RKO (cell line): ENCODE results near the gene FYN.

Experiments
- DNase-seq: peaks from one replicate; pipeline ENCODE4 v3.0.0-alpha.2; 2016; ENCODE audit warnings: low spot score

The FYN gene

DNA sequence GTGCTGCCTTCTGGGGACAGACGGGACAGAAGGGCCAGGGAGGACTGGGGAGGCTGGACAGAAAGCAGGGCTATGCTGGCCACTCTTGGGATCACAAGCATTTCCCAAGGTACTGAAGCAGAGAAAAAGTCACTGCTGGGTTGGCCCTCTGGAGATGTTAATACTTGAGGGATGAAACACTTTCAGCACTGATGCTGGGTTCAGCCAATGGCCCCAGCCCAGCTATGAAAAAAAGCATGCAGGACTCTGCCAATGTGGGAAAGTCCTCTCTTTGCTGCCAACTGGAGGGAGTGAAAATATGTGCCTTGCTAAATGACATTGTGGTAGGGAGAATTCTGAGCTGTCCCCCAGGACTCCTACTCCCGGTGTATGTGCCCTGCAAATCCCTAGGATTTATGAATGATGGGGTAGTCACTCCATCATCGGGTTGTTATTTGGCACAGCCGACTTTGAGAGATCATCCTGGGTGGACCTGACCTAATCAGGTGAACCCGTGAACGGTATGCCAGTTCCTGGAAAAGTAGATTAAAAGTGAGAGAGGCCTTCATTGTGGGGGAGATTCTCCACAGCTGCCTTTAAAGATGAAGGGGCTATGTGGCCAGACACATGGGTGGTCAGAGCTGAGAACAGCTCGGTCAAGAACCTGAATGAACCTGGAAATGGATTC lies 147.7 kb downstream of the FYN start:
- no peak for DNase-seq

DNA sequence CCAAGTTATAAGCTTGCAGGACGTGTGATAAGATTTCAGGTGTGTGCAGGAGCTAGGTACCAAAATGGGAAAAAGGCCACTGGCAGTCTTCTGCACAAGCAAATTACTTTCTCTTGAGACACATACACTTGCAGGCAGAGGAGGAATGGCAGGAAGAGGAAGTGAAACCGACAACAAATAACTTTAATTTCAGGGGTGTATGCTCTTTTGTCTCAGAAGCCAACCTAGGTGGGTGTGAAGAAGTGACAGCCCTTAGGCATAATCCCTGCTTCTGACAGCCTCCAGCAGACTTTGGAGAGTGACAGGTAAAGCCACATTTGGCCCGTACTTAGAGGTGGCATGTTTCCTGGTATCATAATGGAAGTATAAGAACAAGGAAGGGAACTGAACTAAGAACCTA lies 148.7 kb downstream of the FYN start:
- DNase-seq, result no peak

DNA sequence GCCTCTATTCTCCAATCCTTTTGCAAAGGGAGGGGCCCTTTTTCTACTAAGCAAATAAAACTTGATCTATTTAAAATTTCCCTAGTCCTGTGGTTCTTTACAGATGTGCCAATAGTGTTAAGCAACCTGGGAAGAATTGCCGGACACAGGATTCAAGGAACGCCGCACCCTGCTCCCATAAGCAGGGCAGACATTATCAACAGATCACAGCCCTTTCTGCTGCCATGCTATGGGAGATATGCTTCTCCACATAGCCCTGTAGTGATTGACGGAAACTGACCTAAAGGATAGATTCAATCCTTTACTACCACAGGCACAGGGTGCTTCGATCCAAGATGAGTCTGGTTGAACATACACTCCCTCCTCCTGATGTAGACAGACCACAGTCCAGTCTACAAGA lies 149.2 kb downstream of the FYN start:
- no peak for DNase-seq

DNA sequence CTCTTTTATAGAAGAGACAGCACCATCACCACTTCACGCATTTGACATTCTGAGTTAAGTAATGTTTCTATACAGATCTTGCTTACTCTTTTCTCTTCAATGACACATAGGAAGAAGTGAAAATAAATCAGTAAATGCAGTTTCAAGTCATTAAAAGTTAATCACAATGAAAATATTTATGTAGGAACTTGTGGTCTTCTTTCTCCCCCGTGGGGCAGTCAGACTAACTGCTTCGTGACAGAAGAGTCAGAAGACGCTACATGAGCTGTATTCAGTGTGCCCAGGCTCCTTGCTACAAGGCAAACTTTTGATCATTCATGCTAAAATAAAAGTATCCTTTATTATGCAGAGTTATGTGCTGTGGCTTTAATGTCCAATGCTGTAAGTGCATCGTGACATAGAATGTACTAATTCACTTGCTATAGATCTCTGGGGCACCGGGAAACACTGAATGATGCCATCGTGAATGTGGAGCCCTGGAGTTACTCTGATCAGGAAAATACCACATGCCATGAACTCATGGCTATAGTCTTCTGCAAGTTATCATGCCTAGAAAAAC lies 149.8 kb downstream of the FYN start:
- DNase-seq, result no peak

DNA sequence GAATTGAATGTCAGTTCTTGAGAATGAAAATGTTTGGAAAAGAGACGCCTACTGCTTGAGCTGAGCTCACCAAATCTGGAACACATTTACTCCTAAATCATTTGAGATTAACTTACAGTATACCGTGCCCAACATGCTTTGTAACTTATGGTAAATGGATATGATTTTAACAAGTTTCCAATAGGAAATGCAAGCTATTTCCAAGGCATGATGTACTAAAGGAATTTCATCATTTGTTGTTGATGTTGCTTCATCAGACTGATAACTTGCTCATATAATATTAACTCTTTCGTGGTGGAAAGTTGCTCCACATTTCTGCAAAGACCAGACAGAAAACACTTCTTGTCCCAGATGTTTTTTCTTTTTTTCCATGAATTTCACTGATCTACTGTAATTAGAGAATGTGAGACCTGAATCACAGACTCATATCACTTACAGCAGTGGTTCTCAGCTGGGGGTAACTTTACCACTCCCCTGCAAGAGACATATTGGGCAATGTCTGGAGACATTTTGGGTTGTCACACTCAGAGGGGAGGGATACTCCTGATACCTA lies 151.0 kb downstream of the FYN start:
- DNase-seq, result no peak

DNA sequence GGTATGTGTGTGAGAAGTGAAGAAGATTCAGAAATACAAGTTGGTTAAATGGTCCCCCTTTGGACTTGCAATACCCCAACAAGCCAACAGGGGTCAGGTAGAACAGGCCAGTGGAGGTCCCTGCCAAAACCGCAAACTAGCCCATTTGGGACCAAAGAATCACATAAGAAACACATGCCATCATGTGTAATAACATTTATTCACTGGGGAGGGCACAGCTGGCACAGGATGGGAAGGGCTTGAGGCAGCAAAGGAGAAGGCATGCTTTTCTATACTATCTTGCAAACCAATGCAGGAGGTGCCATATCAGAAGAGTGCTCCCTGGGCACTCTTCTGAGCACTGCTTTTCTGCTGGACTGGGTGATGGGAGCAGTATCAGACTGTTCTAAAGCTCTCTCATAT lies 151.5 kb downstream of the FYN start:
- DNase-seq, result no peak

DNA sequence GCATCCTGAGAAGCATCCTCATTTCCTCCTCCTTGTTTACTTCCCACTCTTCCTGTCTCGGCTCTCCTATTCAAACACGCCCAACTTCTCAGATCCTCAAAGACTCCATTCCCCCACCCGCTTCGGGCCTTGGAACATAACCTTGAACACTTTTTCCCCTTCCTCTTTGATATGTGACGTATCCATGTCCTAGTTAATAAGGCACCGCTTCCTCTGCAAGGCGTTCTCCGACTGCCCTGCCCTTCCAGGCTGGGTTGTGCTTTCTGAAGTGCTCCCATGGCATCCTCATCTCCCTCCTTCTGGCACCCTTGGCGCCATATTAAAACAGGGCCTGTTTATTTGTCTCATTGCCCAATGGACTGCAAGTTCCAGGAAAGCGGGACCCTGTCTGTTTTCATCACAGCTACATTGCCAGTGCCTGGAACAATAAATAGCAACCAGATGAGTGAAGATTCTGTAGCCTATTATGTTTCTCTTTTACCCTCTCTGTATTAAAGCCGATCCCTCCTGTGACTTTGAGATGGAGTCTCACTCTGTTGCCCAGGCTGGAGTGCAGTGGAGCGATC lies 152.2 kb downstream of the FYN start:
- DNase-seq, result no peak

DNA sequence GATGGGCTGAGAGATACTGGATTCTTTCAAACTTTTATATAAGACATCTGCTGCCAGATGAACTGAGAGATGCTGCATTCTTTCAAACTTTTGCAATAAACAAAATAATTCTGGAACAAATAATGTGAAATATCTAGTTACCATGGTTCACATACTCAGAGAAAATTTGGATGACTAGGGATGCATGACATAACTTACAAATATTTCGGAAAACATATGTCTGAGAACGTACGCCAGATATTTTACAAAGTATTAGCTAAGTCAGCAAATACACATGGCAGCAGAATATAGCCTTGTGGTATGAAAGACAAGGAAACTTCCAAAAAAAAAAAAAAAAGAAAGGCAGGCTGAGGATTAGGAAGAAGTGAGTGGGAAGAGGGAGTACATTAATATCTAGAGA lies 154.3 kb downstream of the FYN start:
- DNase-seq, result no peak

DNA sequence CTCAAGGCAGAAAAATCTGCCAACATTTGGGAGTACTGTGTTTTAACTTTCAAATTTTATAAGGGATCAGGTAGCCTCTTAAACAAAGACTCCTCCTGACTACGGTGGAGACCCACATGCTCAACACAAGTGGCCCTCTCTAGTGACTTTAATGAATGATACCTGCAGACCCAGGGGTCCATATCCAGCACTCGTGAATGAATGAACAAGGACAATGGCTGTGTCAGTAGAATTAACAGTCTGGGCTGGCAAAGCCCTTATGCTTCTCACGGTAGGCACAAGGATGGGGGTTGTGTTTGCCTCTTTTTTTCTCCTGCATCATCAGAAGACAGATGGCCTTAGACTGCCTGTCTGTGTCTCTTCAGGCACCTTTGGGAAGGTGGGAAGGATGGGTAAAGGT lies 154.9 kb downstream of the FYN start:
- no peak for DNase-seq

DNA sequence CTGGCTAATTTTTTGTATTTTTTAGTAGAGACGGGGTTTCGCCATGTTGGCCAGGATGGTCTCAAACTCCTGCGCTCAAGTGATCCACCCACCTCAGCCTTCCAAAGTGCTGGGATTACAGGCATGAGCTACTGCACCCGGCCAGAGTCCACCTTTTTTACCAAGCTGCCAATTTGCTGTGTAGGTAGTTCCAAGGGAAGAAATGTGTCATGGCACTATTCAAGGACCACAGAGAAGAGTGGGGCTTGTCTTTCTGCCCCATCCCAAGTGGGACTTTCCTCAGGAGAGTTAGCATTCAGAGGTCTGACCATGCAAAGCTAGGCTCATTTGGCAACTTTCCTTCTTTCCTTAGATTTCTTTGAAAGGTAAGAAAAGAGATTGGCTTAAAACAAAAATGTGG lies 155.6 kb downstream of the FYN start:
- no peak for DNase-seq

DNA sequence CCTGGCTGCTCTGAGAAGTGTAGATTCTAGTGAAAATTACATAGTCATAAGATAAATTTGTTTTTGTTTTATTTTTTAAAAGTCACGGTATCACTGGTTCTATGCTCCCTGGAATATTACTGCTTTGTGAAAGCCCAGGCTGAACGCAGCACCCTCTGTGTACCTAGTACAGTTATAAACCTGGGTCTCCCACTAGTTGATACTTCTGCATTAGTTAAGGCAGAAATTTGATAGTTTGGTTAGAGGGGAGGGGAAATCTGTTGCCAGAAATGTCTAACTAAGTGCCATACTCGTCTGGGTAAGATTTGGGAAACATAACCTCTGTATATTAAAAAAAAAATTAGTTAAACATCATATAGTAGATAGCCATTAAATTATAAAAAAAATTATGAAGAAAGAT lies 156.9 kb downstream of the FYN start:
- no peak for DNase-seq

DNA sequence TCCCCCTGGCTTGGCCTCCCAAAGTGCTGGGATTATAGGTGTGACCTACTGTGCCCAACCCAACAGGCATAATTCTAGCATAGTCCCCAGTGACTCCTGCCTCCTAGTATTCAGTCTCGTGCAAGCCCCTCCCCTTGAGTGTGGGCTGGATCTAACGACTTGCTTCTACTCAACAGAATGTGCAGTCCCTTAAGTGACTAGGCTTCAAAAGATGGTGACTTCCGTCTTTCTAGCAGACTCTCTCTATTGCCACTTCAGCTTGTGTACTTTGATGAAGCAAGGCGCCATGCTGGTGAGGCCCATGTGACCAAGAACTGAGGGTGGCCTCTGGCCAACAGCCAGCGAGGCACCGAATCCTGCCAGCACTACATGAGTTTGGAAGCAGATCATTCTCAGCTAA lies 157.9 kb downstream of the FYN start:
- DNase-seq, result no peak

DNA sequence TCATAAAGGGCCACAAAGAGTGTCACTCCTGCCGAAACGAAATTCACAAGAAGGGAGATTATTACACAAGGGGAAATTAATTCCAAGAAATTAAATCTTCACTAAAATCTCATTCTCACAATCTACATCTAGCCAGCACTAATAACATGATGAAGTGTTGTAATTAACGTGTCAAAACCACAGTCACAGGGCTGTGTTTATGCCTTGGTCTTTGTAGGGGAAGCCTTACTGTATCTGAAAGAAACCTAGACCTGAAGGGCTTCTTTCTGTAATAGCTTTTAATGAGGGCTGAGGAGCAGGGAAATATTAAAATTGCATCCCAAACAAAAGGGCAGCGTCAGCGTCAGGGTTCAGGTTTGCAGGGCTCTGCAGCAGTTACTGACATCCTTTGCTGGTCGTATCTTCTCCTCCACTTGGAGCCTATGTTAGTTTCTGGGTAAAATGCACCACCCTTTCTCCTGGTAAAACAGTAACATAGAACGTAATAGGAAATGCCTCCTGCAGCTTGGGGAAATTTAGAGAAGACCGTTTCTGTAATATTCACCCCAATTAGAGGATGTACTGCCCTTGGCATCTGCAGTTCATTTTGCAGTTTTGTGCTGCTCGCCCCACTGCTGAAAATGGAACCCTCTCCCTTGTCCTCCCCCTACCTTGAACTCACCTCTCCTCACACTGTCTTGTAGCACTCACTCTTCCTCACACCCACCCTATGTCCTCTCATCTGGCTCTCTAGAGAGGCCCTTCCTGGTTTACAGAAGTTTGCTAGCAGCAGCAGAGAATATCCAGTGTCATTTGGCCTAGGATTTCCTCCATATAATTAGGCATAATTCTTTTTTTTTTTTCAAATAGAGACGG lies 158.6 kb downstream of the FYN start:
- no peak for DNase-seq

DNA sequence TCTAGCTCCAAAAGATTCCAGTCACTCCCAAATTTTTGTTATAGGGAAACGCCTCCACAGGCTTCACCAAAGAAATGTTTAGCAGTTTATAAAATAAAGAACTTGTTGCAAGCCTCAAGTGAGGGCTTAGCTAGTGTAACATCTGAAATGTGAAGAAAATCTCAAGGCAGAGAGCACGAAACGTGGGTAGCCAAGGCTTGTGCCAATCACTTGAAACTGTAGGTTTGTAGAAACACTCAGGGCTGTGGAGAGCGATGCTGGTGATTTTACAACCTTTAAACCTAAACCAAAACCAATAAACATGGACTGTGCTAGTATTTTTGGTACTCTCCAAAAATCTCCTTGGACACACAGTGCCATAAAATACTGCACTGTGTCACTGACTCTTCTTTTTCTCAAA lies 159.4 kb downstream of the FYN start:
- no peak for DNase-seq

DNA sequence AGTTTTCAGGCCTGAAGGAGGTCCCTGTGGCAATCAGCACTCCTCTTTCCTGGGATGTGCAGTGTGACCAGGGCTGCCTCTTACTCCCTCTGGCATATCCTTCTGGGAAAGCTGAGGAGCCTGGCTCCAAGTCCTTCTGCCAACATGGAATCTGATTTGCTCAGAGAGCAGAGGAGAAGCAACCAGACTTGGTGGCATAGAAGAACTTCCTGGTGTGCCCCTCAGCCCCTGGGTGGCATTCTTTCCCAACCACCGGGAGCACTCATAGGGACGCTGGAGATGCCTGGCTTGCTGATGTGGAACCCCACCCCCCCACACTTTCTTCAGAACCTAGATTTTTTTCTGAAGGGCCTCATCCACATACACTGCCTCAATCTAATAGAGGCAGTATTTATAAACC lies 160.0 kb downstream of the FYN start:
- no peak for DNase-seq

DNA sequence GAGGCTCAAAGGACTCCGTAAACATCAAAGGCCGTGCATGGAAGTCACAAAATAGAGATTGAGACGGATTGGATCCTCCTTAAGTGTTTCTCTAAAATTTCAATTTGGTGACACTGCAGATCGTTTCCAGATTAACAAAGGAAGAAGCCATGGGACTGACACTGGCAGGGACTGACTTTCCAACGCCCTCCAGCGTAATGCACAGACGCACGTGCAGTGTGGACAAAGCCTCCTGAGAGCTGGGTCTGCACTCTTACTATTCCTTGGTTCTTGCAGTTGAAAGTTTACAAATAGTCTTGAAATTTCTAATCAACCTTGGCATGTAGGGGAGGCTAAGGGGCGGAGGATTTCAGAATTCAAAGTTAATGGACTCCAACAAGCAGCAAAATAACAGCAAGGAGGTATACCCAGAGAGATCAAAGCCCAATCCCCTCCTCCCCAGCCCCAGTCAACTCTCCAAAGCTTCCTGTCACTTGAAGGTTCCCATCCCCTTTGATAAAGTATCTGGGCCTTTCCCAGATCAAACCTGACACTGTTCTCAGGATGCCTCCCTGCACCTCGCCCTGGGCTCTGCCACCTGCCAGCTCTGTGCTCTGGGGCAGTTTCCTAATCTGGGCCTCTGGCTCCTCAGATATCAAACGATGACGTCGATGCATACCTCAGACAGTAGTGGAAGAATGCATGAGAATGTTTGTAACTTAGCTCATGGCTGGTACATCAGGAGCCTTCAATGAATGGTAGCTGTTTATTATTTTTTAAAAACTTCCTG lies 161.1 kb downstream of the FYN start:
- no peak for DNase-seq

DNA sequence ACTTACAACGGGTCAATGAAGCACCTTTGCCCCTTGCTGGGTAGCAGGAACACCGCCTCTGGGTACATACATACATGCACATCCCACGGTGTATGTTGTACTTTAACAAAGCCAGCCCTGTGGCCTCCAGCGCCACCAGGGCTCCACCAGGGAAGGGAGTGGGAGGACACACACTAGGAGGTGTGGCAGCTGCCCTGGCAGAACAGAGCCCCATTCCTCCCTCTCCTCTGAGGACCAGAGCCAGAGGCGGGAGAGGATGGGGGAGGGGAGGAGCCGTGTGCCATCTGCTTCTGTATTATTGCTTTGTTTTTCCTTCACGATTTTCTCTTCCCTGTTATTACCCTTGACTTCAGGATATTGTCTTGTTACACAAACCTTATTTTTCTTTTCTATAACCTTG lies 161.8 kb downstream of the FYN start:
- no peak for DNase-seq

DNA sequence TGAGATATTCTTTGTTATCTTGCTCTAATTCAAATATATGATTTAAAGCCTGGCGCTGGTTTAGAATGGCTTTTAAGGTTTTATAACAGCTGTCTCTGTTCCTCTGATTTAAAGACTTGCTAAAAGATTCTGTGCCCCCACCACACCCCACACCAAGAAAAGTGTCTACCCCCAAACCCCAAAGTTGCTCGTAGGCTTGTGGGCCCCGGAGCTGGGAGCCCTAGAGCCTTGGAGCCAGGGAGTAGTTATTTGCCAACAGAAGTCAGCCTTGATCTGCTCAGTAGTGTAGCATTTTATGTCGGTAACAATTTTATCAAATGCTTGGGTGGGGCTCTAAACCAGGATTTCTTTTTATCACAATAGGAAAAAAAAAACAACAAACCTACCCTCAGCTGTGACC lies 162.3 kb downstream of the FYN start:
- no peak for DNase-seq

DNA sequence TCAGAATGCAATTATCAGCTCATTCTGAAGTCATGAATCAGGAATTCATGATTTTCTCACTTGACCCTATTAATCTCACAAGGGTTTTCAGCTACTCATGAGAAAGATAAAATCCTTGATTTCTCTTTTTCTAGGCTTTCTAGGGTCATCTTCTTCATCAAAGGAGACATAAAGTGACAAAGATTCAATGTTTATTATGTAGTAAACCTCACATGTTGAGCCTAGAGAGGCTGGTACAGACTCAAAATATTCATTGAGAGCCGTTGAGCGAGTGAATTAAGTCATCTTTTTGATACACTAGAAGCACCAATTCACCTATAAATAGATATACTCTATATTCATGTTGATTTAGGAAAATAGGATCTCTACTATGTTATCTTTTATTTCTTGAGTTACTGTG lies 162.8 kb downstream of the FYN start:
- DNase-seq, result no peak

DNA sequence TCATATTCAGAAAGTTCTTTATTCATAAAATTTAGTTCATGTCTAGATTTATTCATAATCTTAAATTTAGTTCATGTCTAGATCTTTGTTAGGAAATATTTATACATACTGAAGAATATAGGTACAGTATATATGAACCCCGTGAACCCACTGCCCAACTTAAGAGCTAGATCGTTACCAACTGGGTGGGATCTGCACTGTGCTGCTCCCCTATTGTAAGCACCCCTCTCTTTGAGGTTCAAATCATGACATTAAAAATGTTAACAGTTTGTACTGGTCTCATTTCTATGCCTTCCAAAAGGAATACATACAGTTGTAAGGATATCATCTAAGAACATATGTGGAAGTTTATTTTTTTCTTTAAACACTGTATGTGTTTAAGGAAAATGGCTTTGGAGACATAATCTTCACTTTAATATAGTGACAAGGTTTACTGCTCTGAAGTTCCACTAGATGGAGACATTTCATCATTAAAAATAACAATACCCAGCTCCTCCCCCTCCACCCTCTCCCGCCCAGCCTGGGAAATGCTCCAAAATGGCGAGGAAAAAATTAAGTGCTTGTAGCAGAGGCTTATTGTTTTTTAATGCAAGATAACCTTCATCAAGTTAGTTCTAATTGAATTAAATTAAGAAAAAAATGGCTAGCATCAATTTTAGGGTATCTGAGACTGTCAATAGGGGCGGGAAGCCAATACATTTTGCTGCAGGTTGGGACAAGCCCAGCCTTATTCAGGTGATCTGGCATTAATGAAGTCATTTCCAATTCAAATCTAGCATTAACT lies 163.4 kb downstream of the FYN start:
- DNase-seq, result peak; percentile 84

DNA sequence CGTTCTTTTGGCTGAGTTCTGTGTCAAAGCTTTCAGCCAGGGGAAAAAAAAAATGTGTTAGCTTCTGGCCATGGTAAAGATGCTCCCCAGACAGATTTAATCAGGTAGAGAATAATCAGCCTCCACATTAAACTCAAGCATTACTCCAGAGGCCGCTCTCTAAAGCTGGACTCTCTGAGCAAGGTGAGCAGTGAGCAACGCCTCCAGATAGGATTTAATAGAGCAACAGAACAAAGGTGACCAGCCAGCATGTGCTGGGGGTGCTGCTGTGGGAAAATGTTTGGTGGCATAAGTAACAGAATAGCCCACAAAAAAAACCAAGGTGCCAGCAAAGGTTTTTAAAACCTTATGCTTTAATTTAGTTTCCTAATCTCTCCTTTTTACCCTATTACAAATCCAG lies 164.1 kb downstream of the FYN start:
- DNase-seq, result no peak
